ENCODE results near the gene STK10.

DNA sequence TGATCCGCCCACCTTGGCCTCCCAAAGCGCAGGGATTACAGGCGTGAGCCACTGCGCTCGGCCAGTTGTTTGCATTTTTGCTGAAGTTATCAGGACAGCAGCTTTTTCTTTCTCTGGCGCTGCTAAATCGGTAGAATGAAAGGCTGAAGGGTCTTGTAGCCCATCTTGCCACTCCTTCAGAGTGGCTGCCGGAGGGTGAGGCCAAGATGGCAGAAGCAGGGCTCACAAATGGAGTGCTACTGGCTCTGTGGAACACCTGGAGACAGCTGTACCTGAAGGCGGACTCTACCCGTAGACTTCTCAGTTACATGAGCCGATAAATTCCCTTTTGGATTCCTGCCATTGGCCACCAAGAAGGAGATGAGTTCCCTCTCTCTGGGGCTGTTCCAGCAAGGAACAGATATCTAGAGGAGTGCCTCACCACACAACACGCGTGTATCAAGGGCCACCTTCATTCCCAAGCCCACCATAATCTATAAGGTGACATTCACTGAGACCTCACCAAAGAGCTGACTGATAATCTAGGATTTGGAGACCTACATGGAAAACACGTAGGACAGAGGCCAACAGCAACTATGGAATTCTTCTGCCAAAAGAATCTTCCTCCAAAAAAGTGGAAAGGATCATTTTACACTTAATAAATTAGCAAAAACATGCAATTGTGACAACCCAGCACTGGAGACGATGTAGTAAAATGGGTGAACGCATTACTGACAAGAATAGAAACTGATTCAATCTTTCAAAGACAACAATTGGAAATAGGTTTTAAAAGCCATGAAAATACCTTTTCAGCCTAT is 21.8 kb downstream of the STK10 start:
- TF ChIP-seq, protein P1, sequence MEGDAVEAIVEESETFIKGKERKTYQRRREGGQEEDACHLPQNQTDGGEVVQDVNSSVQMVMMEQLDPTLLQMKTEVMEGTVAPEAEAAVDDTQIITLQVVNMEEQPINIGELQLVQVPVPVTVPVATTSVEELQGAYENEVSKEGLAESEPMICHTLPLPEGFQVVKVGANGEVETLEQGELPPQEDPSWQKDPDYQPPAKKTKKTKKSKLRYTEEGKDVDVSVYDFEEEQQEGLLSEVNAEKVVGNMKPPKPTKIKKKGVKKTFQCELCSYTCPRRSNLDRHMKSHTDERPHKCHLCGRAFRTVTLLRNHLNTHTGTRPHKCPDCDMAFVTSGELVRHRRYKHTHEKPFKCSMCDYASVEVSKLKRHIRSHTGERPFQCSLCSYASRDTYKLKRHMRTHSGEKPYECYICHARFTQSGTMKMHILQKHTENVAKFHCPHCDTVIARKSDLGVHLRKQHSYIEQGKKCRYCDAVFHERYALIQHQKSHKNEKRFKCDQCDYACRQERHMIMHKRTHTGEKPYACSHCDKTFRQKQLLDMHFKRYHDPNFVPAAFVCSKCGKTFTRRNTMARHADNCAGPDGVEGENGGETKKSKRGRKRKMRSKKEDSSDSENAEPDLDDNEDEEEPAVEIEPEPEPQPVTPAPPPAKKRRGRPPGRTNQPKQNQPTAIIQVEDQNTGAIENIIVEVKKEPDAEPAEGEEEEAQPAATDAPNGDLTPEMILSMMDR (conservative IDR thresholded peaks at IDR 0.05; ENCODE audit: low read length), result no peak
- TF ChIP-seq EZH2phosphoT487 (IDR thresholded peaks at IDR 0.05; ENCODE audit: borderline replicate concordance), result no peak
